CD1c-positive myeloid dendritic cell (primary cell): ENCODE results near the gene LASP1.
A peak's percentile ranks its signal among the peaks of the same experiment; 100 is the strongest.

Experiments used
- DNase-seq: peaks from one replicate; pipeline ENCODE4 v3.0.0-alpha.2; 2016; ENCODE audit errors: extremely low spot score

Gene LASP1

GRCh38 chr17:38870259-38871165 lies 654 bp downstream of the LASP1 start:
- DNase-seq = peak; percentile 52

- peak; percentile 89 for DNase-seq
Observed at GRCh38 chr17:38871247-38872015, 1.6 kb downstream of the LASP1 start.

GRCh38 chr17:38872027-38872511 lies 2.2 kb downstream of the LASP1 start:
- peak; percentile 78 for DNase-seq

- no peak for DNase-seq
Observed at GRCh38 chr17:38872671-38873385, 3.0 kb downstream of the LASP1 start.

GRCh38 chr17:38873640-38874380 lies 4.0 kb downstream of the LASP1 start:
- DNase-seq = no peak

- DNase-seq = no peak
Observed at GRCh38 chr17:38874505-38875400, 4.9 kb downstream of the LASP1 start.

GRCh38 chr17:38875477-38876075 lies 5.7 kb downstream of the LASP1 start:
- no peak for DNase-seq

GRCh38 chr17:38877130-38877851 lies 7.4 kb downstream of the LASP1 start:
- no peak for DNase-seq

GRCh38 chr17:38879878-38880665 lies 10.2 kb downstream of the LASP1 start:
- DNase-seq = no peak

- peak; percentile 48 for DNase-seq
Observed at GRCh38 chr17:38881600-38882191, 11.8 kb downstream of the LASP1 start.

- no peak for DNase-seq
Observed at GRCh38 chr17:38882870-38883269, 13.0 kb downstream of the LASP1 start.

- DNase-seq = peak; percentile 72
Observed at GRCh38 chr17:38883592-38884526, 14.0 kb downstream of the LASP1 start.

GRCh38 chr17:38885044-38885727 lies 15.3 kb downstream of the LASP1 start:
- no peak for DNase-seq

- DNase-seq = no peak
Observed at GRCh38 chr17:38885728-38886642, 16.1 kb downstream of the LASP1 start.

GRCh38 chr17:38886643-38887010 lies 16.8 kb downstream of the LASP1 start:
- DNase-seq = no peak
